ENCODE data around the gene TMEM54.

Gene TMEM54

GRCh38 chr1:32881871-32882850 is 19.0 kb downstream of the TMEM54 start:
- DNase-seq (ENCODE audit: low spot score), result no peak

GRCh38 chr1:32881291-32881690 is 19.9 kb downstream of the TMEM54 start:
- no peak for DNase-seq (ENCODE audit: low spot score)

- no peak for DNase-seq (ENCODE audit: low spot score)
Observed at GRCh38 chr1:32878637-32879041, 22.6 kb downstream of the TMEM54 start.

- no peak for DNase-seq (ENCODE audit: low spot score)
Observed at GRCh38 chr1:32878183-32878582, 23.0 kb downstream of the TMEM54 start.

GRCh38 chr1:32877211-32878110 is 23.7 kb downstream of the TMEM54 start:
- DNase-seq (ENCODE audit: low spot score), result no peak

GRCh38 chr1:32876341-32877210 is 24.6 kb downstream of the TMEM54 start:
- DNase-seq (ENCODE audit: low spot score), result peak; percentile 74

- no peak for DNase-seq (ENCODE audit: low spot score)
Observed at GRCh38 chr1:32874860-32875752, 26.1 kb downstream of the TMEM54 start.

GRCh38 chr1:32873484-32873883 is 27.7 kb downstream of the TMEM54 start:
- no peak for DNase-seq (ENCODE audit: low spot score)

- no peak for DNase-seq (ENCODE audit: low spot score)
Observed at GRCh38 chr1:32872192-32872460, 29.1 kb downstream of the TMEM54 start.

GRCh38 chr1:32871364-32872191 is 29.6 kb downstream of the TMEM54 start:
- DNase-seq (ENCODE audit: low spot score), result no peak

- peak; percentile 79 for DNase-seq (ENCODE audit: low spot score)
Observed at GRCh38 chr1:32870615-32871363, 30.4 kb downstream of the TMEM54 start, which contains the start of gene FNDC5. TSS of gene FNDC5 (minus strand) at chr1:32870912.

GRCh38 chr1:32869923-32870614 is 31.1 kb downstream of the TMEM54 start:
- DNase-seq (ENCODE audit: low spot score), result no peak

- DNase-seq (ENCODE audit: low spot score), result no peak
Observed at GRCh38 chr1:32868806-32869455, 32.3 kb downstream of the TMEM54 start.

GRCh38 chr1:32868085-32868484 is 33.1 kb downstream of the TMEM54 start:
- no peak for DNase-seq (ENCODE audit: low spot score)

GRCh38 chr1:32867671-32868070 is 33.5 kb downstream of the TMEM54 start:
- no peak for DNase-seq (ENCODE audit: low spot score)

GRCh38 chr1:32867151-32867550 is 34.0 kb downstream of the TMEM54 start:
- DNase-seq (ENCODE audit: low spot score), result no peak

GRCh38 chr1:32865639-32866405 is 35.4 kb downstream of the TMEM54 start:
- DNase-seq (ENCODE audit: low spot score), result no peak
